HG03521 (cell line): ENCODE data around the gene PLAAT4.
"Not testable (repeated sequence)": the region's sequence is repeated elsewhere in the genome, so short reads cannot be mapped to it uniquely, and the experiment has no call there.

Experiments
- ATAC-seq: cut with Tn5 transposase; IDR thresholded peaks from one replicate; pipeline ENCODE4 v1.9.1; 2021; ENCODE audit warnings: mild to moderate bottlenecking, moderate library complexity; ENCODE audit not compliant: unreplicated experiment

The PLAAT4 gene

DNA sequence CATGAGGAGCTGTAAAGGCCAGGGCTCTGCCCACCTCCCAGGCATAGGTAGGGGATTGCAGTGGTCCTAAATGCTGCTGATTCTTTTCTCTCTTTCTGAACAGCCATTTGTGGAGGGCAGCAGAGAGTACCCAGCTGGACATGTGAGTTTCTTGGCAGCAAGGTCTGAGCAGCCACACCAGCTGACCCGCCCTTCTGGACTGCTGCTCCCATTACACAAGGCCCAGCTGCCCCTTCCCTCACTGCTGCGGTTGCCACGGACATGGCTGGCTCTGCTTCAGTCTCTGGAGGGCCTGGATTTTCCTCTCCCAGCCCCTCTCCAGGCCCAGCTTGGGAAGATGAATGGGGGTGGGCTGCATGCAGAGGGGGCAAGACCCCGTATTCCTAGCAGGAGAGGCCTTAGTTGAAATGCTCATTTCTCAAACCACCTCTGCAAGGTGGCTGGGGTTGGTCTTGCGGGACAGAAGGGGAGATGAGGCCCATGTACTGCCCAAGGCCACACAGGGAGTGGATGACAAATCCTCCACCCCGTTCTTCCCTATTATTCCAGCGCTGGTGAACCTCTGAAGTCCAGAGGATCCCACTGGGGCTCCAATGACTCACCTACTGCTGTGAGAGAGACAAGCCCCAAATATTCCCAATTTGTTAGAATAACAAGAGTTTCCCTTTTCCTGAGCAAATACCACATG lies 26.1 kb upstream of the PLAAT4 start:
- ATAC-seq = no peak

DNA sequence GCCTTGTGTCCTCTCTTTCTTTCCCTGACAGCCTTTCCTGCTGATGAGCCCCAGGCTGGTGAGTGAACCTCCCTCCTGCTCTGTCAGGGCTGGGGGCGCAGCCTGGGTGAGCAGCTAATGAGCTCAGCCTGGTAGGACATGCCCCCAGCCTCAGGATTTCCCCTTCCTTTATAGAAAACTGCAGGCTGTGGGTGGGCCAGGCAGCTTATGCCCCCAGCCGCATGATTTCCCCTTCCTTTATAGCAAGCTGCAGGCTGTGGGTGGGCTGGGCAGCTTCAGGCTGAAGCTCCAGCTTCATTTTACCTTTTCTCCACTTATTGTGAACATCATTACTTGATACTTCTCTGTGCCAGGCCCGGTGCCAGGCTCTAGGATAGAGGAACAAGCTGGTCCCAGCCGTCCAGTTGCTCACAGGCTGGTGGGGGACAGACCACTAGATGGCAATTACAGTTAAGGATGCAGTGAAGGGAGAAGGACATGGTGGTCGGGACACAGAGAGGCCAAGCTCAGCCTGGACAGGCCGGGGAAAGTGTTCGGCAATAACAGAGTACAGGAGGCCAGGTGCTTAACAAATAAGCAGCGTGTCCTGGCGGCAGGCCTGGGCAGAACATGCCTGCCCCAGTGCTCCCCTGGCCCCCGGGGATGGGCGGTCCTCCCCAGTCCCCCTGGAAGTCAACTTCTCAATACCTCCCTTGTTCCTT lies 25.4 kb upstream of the PLAAT4 start:
- no peak for ATAC-seq

DNA sequence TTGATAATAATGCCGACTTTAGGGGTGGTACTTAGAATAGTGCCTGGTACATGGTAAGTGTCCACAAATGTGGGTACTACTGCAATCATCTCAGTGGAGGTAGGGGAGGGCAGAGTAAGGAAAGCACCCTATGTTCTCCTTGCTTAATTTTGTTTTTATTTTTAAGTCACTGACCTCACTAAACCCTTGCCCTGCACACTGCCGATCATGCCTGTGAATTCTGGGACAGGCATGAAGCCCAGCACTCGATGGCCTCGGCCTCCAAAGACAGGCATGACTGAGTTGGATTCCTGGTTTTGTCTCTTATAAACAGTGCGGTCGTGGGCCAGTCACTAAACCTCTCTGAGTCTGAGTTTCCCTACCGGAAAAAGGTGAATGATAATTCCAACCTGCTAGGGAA lies 23.8 kb upstream of the PLAAT4 start:
- no peak for ATAC-seq

DNA sequence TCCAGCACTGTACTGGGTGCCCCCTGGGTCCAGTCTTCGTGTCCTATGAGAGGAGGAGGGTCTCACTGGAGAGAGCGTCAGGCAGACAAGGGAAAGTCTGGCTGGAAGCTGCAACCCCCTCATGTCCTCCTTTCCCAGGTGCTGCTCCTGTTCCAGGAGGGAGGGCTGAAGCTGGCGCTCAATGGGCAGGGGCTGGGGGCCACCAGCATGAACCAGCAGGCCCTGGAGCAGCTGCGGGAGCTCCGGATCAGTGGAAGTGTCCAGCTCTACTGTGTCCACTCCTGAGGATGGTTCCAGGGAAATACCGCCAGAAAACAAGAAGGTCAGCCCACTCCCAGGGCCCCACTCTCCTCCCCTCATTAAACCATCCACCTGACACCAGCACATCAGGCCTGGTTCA lies 20.5 kb upstream of the PLAAT4 start:
- no peak for ATAC-seq

DNA sequence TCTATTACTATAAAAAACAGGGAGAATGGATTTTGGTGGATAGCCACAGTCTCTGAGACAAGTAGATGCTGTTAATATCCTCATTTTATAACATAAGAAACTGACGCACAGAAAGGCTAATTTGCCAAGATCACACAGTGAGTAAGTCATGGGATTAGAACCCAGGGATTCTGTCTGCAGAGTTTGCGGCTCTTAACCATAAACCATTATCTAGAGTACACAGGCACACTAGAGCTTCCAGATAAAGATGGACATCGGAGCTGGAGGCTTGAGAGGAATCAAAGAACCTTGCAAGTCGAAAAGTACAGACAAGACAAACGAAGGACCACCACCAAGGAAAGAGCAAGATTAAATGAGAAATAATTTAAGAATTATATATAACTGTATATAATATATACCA lies 19.5 kb upstream of the PLAAT4 start:
- no peak for ATAC-seq

DNA sequence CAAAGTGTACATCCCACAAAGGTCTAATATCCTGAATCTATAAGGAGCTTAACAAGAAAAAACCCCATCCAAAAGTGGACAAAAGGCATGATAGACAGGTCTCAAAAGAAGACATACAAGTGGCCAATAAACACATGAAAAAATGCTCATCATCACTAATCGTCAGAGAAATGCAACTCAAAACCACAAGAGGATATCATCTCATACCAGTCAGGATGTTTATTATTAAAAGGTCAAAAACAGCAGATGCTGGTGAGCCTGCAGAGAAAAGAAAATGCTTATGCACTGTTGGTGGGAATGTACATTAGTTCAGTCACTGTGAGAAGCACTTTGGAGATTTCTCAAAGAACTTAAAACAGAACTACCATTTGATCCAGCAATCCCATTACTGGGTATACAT lies 18.1 kb upstream of the PLAAT4 start:
- no peak for ATAC-seq

DNA sequence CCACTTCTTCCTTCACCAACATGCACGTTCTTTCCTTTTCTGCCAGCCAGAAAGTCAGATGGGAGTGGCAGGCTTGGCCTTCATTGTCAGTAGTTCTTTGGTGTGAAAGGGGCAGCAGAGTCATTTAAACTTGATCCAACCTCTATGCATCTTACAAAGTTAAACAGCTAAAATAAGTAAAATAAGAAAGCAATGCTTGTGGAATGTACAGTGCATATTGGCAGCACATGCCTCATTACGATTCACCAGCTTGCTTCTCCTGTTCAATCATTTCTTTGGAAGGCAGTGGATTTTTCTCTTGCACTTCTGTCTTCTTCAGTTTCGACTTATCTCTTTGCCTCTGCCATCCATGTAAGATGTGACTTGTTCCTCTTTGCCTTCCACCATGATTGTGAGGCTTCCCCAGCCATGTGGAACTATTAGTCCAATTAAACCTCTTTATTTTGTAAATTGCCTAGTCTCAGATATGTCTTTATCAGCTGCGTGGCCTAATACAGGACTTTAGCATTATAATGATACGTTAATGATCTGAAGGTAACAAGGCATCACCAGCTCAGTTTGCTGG lies 15.9 kb upstream of the PLAAT4 start:
- no peak for ATAC-seq

DNA sequence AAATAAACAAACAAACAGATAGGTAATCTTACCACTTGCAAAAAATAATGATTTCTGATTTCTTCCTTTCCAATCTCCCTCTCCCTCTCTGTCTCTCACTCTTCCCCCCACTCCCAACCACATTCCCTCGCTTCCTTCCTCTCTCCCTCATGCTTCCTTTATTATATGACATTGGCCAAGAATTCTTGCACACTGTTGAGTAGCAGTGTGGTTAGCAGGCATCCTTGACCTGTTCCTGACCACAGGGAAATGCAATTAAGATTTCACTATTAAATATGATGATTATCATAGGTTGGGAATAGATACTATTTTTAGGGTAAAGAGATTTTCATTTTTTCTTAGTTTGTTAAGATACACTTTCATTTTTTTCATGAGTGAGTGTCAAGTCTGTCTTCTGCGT lies 14.7 kb upstream of the PLAAT4 start:
- ATAC-seq = no peak

DNA sequence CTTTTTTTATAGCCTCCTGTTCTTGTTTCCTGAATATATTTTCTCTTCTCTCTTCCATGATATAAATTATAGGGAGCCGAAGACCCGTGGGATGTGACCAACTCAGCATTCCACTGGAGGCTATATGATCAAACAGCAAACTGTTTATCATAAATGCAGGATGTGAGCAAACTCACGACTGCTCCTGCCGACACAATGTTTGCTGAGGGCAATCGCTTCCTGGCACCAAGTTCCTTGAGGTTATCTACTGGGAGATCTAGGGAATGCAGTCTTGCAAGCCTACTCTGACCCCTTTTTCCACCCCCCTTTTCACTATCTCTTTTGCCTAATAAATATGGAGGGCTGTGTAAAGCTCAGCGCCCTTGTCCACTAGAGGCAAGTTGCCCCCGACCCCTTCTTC lies 13.5 kb upstream of the PLAAT4 start:
- no peak for ATAC-seq

DNA sequence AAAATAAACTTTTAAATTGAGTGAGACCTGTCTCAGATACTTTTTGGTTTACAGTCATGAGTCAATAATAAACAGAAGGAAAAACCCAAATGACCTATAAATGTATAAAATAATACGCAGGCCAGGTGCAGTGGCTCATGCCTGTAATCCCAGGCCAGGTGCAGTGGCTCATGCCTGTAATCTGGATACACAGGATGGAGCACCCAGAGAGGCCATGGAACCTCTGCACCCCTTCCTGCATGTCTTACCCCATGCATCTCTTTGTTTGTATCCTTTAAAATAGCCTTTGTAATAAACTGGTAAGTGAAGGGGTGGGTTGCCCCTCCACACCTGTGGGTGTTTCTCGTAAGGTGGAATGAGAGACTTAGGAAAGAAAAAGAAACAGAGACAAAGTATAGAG lies 8.9 kb upstream of the PLAAT4 start:
- no peak for ATAC-seq

DNA sequence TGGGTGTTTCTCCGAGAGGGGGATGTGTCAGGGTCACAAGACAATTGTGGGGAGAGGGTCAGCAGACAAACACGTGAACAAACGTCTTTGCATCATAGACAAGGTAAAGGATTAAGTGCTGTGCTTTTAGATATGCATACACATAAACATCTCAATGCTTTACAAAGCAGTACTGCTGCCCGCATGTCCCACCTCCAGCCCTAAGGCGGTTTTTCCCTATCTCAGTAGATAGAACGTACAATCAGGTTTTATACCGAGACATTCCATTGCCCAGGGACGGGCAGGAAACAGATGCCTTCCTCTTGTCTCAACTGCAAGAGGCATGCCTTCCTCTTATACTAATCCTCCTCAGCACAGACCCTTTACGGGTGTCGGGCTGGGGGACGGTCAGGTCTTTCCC lies 8.5 kb upstream of the PLAAT4 start:
- ATAC-seq = not testable (repeated sequence)

DNA sequence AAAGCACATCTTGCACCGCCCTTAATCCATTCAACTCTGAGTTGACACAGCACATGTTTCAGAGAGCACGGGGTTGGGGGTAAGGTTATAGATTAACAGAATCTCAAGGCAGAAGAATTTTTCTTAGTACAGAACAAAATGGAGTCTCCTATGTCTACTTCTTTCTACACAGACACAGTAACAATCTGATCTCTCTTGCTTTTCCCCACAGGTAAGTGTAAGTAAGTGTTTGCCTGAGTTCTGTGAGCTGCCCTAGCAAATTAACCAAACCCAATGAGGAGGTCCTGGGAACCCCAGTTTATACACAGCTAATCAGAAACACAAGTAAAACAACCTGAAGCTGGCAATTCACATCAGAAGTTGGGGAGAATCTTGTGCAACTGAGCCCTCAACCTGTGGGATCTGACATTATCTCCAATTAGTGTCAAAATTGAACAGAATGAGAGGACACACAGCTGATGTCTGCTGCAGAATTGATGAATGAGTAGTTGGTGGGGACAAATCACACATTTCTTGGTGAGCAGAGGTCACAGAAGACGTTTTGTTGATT lies 7.8 kb upstream of the PLAAT4 start:
- ATAC-seq = not testable (repeated sequence)

DNA sequence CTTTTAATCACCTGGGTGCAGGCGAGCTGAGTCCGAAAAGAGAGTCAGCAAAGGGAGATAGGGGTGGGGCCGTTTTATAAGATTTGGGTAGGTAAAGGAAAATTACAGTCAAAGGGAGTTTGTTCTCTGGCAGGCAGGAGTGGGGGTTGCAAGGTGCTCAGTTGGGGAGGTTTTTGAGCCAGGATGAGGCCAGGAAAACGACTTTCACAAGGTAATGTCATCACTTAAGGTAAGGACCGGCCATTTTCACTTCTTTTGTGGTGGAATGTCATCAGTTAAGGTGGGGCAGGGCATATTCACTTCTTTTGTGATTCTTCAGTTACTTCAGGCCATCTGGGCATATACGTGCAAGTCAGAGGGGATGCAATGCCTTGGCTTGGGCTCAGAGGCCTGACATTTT lies 7.2 kb upstream of the PLAAT4 start:
- ATAC-seq = not testable (repeated sequence)

DNA sequence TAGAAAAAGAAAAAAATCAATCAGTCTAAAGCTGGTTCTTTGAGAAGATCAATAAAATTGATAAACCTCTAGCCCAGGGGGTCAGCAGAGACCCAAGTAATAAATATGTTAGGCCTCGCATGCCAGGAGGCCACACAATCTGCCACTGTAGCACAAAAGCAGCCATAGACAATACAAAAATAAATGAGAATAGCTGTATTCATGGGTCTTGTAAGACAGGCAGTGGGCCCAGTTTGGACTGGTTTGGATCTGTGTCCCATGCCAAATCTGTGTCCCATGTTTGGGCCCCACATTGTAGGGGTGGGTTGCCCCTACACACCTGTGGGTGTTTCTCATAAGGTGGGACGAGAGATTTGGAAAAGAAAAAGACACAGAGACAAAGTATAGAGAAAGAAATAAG lies 6.6 kb upstream of the PLAAT4 start:
- ATAC-seq = no peak

DNA sequence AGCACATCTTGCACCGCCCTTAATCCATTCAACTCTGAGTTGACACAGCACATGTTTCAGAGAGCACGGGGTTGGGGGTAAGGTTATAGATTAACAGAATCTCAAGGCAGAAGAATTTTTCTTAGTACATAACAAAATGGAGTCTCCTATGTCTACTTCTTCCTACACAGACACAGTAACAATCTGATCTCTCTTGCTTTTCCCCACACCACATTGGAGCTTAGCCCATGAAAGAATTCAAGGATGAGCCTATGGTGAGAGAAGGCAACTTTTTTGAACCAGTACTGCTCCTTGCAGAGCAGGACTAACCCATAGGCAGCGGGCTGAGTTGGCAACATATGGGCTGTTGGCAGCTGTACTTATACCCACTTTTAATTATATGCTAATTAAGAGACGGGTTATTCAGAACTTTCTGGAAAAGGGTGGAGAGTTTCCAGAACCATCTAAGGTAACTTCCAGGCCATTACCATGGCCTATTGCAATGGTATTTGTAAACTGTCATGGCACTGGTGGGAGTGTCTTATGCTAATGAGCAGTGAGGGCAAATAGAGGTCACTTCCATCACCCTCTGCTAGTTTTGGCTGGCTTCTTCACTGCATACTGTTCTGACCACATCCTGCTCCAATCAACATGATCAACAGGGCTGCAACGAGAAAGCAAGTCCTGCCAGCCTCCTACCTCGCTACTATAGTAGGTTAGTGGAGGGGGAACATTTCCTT lies 5.4 kb upstream of the PLAAT4 start:
- peak; percentile 77 for ATAC-seq

DNA sequence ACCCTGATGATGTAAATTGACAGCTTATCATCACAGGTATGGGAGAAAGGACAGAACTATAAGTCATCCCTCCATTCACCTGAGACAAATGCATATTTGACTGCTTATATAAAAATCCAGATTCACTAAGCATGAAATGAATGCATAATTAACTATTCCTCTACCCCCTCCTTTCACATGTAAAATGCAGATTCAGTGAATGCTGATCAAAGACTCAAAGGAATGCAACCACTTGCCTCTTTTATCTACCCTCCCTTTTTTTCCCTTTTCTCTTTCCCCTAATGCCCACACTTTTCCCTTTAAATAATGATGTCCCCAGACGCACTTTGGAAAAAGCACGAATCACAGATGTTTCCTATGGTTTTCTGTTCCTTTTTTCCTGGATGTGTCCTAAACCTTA lies 4.5 kb upstream of the PLAAT4 start:
- no peak for ATAC-seq

DNA sequence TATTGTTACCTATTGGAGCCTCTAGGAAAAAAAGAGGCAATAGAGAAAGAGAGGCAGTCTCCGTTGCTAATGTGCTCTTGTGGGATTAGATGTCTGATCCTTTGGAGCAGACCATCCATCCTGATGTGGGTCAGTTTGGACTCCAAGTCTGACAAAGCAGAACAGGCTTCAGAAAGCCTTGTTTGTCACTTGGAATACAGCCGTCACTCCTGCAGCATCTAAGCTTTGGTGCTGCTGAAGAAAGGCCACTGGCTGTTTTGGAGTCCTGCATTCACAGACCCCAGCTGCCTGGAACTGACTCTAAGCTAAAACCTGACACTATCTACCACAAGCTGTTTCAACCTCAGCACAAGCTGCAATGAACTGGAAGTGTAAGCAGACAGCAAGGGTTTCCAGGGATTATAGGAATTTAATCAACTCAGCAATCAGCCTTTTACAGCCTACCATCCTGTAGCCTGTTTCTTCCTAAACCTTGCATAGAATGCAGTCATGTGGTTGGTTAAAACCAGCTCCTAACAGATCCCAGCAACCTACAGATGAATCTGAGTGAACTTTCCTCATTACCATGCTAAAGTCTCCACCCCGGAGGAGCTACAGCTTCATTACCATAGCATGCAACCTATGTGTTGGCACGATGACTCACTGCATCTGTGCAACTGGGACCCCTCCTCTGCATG lies 3.7 kb upstream of the PLAAT4 start:
- ATAC-seq = no peak

DNA sequence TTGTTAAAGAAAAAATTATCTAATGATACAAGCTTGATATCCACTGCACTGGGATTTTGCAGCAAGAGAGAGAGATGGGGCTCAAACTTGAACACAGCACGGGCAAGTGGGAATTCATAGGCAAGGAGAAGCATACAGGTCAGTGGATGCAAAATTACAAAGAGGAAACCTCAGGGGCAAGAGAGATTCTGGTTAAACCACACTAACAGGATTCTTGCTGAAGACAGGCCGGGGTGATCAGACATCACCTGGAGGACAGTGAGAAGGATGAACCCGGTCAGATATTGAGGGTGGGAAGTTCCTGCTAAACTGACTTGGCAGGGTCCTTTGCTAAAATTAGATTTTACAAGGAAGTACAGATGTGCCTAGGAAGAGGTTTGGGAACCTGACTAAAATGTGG lies 2.5 kb upstream of the PLAAT4 start:
- no peak for ATAC-seq

DNA sequence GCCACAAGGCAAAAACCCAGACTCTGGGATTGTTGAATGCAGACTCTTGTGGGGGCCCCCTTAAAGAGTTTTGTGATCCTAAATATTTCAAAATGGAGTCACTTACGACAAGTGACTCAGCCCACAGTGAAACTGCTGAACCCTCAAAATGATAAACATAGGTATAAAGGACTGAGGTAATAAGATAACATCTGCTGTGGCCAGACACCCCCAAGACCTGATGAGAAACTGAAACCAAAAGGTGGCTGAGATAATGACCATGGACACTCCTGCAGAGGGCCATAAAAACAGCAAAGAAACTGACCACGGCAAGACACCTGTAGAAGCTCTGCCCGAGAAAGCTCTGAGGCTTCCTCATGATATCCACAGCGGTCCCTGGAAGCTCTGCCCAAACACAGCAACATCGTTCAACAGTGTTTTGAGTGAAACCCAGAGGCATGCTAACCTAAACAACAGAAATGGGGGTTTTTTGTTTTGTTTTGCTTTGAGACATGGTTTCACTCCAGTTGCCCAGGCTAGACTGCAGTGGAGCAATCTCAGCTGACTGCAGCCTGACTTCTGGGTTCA lies 1.6 kb upstream of the PLAAT4 start:
- ATAC-seq = peak; percentile 39

DNA sequence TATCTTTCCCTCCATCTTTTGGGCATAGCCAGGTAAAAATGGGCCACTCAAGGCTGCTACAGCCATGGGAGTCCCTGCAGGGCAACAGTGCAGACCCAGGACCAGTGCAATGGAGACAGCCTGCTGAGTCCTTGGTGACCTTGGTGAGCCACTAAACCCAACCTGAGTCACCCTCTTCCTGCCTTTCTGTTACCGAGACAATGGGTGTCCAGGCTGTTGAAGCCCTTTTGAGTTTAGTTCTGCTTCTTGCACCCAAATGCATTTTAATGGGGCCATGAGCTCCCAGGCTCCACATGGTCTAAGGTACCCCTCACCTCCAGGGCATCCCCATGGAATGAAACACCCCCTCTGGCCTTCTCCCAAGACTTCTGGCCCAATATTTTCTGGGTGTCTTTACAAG lies 874 bp upstream of the PLAAT4 start:
- no peak for ATAC-seq
